Testis (tissue), 2 donors: ENCODE results near the gene ZBTB12.
"Not testable (repeated sequence)": the region's sequence is repeated elsewhere in the genome, so short reads cannot be mapped to it uniquely, and the experiment has no call there.

ENCODE experiments used
- CTCF ChIP-seq, 3 experiments: fragments of 450-650 bp in 2 of 3; fragments of 200-600 bp in 1 of 3; sonication (generic) in 1 of 3; IDR thresholded peaks; one replicate each; pipeline ENCODE4 v1.5.1; 2016 to 2019; ENCODE audit warnings: antibody characterized with exemption in 3 of 3, mild to moderate bottlenecking in 2 of 3, moderate library complexity in 1 of 3
- POLR2A ChIP-seq: fragments of 450-650 bp; IDR thresholded peaks from one replicate; pipeline ENCODE4 v1.6.1; 2017; ENCODE audit warnings: antibody characterized with exemption, mild to moderate bottlenecking, moderate library complexity

- not testable (repeated sequence) for TF ChIP-seq CTCF (IDR thresholded peaks at IDR 0.05); POLR2A
Measured at GRCh38 chr6:31906727-31907126, 4.8 kb upstream of the ZBTB12 start.
